ENCODE data around the gene ENGASE. TPM values are rescaled to one million over a fixed set of nuclear protein-coding genes. Genes with fewer than 3 reads are reported as not detected.

Gene ENGASE
- total and polyA plus RNA-seq, 2 experiments from 2014 or later, result 9.0 to 27.1 TPM

DNA sequence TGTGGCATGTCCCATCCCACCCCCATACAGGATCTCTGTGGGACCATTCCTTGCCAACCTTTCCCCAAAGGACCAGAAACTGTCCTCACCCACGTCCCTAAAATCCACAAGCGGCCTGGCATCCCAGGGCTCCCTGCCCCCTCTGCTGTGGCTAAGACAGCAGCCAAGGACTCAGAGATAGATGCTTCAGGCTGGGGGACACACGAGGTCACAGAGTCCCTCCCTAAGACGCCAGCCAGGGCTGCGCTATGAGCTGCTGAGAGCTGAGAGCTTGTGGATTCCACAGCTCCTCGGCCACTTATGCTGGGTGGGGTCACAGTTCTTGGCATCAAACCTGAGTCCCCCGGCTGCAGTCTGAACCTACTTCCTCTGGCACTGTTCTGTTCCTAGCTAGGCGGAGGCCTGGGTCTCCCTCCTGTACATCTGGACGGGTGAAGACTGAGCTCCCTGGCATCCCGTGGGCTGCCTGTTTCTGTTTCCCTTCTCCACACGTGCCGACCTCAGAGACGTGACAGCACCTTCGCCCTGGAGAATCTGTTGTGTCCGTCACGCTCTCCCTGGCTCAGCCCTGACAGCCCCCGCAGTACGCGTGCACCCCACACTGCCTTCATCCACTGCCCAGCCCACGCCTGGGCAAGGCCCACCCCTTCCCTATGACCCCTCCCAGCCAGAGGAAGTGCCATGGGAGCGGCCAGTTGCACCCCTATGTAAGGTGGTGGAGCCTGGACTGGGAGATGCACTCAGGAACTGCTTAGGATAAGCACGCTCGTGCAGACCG is 61.2 kb downstream of the ENGASE start:
- H3K27me3 Mint-ChIP-seq (ENCODE audit: insufficient read depth, low read depth, poor library complexity), result peaks cover 22% of the 10 kb centered on the region
- no peaks in the 10 kb centered on the region; the same call in 2 of the 3 replicates for H3K36me3 Mint-ChIP-seq (ENCODE audit: low read depth)
- H3K4me3 Mint-ChIP-seq, result no peak overlapping the region
- H3K27me3 ChIP-seq (ENCODE audit: insufficient read depth), result no peaks in the 10 kb centered on the region
- H3K27ac ChIP-seq (ENCODE audit: low read depth), result no peak overlapping the region
- H3K27ac Mint-ChIP-seq, result peak overlapping the region; percentile 58; the same call in 1 of the 2 replicates
- no peak overlapping the region for H3K4me2 ChIP-seq
- H3K79me2 ChIP-seq (replicated peaks; ENCODE audit: insufficient read depth), result no peaks in the 10 kb centered on the region
- no peaks in the 10 kb centered on the region for H3F3A ChIP-seq (replicated peaks; ENCODE audit: low read depth)
- no peak for ATAC-seq
- TF ChIP-seq ZNF114 (CRISPR knock-in tag; IDR thresholded peaks at IDR 0.05) (no peak), ZNF331 (CRISPR knock-in tag; IDR thresholded peaks at IDR 0.05; ENCODE audit: low read depth) (no peak), CREB1 (CRISPR knock-in tag; IDR thresholded peaks at IDR 0.05; ENCODE audit: low read depth) (no peak), EZH2phosphoT487 (IDR thresholded peaks at IDR 0.05; ENCODE audit: unreplicated experiment) (no peak), NANOG (IDR thresholded peaks at IDR 0.05; ENCODE audit: borderline replicate concordance) (no peak), POLR2AphosphoS5 (IDR thresholded peaks at IDR 0.05; ENCODE audit: low read depth) (no peak), JUNB (IDR thresholded peaks at IDR 0.05; ENCODE audit: unreplicated experiment) (no peak), EZH2 (IDR thresholded peaks at IDR 0.05; ENCODE audit: low read depth, unreplicated experiment) (no peak), STAT1 (IDR thresholded peaks at IDR 0.05; ENCODE audit: unreplicated experiment) (no peak)
- TF ChIP-seq, protein P1, sequence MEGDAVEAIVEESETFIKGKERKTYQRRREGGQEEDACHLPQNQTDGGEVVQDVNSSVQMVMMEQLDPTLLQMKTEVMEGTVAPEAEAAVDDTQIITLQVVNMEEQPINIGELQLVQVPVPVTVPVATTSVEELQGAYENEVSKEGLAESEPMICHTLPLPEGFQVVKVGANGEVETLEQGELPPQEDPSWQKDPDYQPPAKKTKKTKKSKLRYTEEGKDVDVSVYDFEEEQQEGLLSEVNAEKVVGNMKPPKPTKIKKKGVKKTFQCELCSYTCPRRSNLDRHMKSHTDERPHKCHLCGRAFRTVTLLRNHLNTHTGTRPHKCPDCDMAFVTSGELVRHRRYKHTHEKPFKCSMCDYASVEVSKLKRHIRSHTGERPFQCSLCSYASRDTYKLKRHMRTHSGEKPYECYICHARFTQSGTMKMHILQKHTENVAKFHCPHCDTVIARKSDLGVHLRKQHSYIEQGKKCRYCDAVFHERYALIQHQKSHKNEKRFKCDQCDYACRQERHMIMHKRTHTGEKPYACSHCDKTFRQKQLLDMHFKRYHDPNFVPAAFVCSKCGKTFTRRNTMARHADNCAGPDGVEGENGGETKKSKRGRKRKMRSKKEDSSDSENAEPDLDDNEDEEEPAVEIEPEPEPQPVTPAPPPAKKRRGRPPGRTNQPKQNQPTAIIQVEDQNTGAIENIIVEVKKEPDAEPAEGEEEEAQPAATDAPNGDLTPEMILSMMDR (conservative IDR thresholded peaks at IDR 0.05; ENCODE audit: low read depth in 2 of 2), result no peak
- TF ChIP-seq, protein P2, sequence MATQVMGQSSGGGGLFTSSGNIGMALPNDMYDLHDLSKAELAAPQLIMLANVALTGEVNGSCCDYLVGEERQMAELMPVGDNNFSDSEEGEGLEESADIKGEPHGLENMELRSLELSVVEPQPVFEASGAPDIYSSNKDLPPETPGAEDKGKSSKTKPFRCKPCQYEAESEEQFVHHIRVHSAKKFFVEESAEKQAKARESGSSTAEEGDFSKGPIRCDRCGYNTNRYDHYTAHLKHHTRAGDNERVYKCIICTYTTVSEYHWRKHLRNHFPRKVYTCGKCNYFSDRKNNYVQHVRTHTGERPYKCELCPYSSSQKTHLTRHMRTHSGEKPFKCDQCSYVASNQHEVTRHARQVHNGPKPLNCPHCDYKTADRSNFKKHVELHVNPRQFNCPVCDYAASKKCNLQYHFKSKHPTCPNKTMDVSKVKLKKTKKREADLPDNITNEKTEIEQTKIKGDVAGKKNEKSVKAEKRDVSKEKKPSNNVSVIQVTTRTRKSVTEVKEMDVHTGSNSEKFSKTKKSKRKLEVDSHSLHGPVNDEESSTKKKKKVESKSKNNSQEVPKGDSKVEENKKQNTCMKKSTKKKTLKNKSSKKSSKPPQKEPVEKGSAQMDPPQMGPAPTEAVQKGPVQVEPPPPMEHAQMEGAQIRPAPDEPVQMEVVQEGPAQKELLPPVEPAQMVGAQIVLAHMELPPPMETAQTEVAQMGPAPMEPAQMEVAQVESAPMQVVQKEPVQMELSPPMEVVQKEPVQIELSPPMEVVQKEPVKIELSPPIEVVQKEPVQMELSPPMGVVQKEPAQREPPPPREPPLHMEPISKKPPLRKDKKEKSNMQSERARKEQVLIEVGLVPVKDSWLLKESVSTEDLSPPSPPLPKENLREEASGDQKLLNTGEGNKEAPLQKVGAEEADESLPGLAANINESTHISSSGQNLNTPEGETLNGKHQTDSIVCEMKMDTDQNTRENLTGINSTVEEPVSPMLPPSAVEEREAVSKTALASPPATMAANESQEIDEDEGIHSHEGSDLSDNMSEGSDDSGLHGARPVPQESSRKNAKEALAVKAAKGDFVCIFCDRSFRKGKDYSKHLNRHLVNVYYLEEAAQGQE (IDR thresholded peaks at IDR 0.05; ENCODE audit: unreplicated experiment), result no peak
- TF ChIP-seq, protein P3, sequence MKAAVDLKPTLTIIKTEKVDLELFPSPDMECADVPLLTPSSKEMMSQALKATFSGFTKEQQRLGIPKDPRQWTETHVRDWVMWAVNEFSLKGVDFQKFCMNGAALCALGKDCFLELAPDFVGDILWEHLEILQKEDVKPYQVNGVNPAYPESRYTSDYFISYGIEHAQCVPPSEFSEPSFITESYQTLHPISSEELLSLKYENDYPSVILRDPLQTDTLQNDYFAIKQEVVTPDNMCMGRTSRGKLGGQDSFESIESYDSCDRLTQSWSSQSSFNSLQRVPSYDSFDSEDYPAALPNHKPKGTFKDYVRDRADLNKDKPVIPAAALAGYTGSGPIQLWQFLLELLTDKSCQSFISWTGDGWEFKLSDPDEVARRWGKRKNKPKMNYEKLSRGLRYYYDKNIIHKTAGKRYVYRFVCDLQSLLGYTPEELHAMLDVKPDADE (IDR thresholded peaks at IDR 0.05), result no peak
- TF ChIP-seq, protein P4, sequence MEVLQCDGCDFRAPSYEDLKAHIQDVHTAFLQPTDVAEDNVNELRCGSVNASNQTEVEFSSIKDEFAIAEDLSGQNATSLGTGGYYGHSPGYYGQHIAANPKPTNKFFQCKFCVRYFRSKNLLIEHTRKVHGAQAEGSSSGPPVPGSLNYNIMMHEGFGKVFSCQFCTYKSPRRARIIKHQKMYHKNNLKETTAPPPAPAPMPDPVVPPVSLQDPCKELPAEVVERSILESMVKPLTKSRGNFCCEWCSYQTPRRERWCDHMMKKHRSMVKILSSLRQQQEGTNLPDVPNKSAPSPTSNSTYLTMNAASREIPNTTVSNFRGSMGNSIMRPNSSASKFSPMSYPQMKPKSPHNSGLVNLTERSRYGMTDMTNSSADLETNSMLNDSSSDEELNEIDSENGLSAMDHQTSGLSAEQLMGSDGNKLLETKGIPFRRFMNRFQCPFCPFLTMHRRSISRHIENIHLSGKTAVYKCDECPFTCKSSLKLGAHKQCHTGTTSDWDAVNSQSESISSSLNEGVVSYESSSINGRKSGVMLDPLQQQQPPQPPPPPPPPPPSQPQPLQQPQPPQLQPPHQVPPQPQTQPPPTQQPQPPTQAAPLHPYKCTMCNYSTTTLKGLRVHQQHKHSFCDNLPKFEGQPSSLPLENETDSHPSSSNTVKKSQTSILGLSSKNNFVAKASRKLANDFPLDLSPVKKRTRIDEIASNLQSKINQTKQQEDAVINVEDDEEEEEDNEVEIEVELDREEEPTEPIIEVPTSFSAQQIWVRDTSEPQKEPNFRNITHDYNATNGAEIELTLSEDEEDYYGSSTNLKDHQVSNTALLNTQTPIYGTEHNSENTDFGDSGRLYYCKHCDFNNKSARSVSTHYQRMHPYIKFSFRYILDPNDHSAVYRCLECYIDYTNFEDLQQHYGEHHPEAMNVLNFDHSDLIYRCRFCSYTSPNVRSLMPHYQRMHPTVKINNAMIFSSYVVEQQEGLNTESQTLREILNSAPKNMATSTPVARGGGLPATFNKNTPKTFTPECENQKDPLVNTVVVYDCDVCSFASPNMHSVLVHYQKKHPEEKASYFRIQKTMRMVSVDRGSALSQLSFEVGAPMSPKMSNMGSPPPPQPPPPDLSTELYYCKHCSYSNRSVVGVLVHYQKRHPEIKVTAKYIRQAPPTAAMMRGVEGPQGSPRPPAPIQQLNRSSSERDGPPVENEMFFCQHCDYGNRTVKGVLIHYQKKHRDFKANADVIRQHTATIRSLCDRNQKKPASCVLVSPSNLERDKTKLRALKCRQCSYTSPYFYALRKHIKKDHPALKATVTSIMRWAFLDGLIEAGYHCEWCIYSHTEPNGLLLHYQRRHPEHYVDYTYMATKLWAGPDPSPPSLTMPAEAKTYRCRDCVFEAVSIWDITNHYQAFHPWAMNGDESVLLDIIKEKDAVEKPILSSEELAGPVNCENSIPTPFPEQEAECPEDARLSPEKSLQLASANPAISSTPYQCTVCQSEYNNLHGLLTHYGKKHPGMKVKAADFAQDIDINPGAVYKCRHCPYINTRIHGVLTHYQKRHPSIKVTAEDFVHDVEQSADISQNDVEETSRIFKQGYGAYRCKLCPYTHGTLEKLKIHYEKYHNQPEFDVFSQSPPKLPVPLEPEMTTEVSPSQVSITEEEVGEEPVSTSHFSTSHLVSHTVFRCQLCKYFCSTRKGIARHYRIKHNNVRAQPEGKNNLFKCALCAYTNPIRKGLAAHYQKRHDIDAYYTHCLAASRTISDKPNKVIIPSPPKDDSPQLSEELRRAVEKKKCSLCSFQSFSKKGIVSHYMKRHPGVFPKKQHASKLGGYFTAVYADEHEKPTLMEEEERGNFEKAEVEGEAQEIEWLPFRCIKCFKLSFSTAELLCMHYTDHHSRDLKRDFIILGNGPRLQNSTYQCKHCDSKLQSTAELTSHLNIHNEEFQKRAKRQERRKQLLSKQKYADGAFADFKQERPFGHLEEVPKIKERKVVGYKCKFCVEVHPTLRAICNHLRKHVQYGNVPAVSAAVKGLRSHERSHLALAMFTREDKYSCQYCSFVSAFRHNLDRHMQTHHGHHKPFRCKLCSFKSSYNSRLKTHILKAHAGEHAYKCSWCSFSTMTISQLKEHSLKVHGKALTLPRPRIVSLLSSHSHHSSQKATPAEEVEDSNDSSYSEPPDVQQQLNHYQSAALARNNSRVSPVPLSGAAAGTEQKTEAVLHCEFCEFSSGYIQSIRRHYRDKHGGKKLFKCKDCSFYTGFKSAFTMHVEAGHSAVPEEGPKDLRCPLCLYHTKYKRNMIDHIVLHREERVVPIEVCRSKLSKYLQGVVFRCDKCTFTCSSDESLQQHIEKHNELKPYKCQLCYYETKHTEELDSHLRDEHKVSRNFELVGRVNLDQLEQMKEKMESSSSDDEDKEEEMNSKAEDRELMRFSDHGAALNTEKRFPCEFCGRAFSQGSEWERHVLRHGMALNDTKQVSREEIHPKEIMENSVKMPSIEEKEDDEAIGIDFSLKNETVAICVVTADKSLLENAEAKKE (CRISPR knock-in tag; IDR thresholded peaks at IDR 0.05), result no peak
- no peaks in the 10 kb centered on the region; the same call in 1 of the 3 replicates for H3K9me3 Mint-ChIP-seq
- no peaks in the 10 kb centered on the region for H3K36me3 ChIP-seq (ENCODE audit: insufficient read depth)
- no peak overlapping the region for H3K4me3 ChIP-seq
- no peaks in the 10 kb centered on the region for H4K20me1 ChIP-seq (replicated peaks; ENCODE audit: insufficient read depth)
- no peak for DNase-seq (ENCODE audit: low spot score)
- H3K4me1 ChIP-seq (ENCODE audit: insufficient read depth), result no peaks in the 10 kb centered on the region
- peaks cover 14% of the 10 kb centered on the region for H3K4me1 Mint-ChIP-seq
- H2AFZ ChIP-seq, result no peak overlapping the region
- H3K9me2 ChIP-seq (ENCODE audit: insufficient read depth), result no peaks in the 10 kb centered on the region

Measured in GM23338 (cell line).